Measurements from ENCODE around the gene REV3L.

The REV3L gene

DNA sequence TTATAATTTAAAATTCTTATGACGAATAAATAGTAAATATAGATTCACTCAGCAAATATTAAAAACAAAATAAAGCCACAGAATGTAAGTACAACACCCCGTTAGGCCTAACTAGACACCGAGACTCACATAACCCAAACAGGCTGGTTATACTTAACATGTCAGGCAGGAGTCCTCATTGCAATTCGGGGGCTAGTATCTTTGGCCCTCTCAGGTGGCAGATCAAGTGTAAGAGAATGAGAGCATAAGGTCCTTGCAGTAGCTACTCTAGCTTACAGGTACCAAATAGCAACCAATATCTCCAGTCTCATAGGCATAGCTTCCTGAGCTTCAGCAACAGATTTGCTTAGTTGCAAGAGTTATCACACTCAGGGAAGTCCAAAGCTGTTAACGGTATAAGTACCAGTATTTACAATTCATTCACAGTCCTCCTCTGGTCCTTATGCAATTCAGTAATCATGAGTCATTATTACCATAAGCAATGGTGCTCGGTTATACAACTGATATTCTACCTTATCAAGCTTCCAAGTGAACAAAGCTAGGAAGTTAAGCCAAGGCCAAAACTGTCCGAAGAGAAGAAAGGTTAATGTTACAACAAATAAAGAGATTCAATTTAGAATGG is 20.1 kb downstream of the REV3L start:
- no peaks in the 10 kb centered on the region for H3F3A ChIP-seq (ENCODE audit: control insufficient read depth, insufficient read depth)
- no peaks in the 10 kb centered on the region for H4K20me1 ChIP-seq (ENCODE audit: control insufficient read depth, insufficient read depth, low read depth, low read length)
- no peak overlapping the region for H3K4me2 ChIP-seq (ENCODE audit: low read length)
- no peaks in the 10 kb centered on the region for H3K27me3 ChIP-seq (ENCODE audit: control insufficient read depth, low read length)
- H3K4me3 ChIP-seq (ENCODE audit: low read length): no peak overlapping the region
- no peaks in the 10 kb centered on the region for H3K4me1 ChIP-seq (ENCODE audit: control insufficient read depth, low read length)
- peaks cover 20% of the 10 kb centered on the region; the same call in 1 of the 2 replicates for H3K9me3 ChIP-seq (ENCODE audit: control insufficient read depth, insufficient read depth, low read length)
- no peak for TF ChIP-seq EZH2phosphoT487 (IDR thresholded peaks at IDR 0.05; ENCODE audit: borderline replicate concordance, low read length)
- TF ChIP-seq, protein P1, sequence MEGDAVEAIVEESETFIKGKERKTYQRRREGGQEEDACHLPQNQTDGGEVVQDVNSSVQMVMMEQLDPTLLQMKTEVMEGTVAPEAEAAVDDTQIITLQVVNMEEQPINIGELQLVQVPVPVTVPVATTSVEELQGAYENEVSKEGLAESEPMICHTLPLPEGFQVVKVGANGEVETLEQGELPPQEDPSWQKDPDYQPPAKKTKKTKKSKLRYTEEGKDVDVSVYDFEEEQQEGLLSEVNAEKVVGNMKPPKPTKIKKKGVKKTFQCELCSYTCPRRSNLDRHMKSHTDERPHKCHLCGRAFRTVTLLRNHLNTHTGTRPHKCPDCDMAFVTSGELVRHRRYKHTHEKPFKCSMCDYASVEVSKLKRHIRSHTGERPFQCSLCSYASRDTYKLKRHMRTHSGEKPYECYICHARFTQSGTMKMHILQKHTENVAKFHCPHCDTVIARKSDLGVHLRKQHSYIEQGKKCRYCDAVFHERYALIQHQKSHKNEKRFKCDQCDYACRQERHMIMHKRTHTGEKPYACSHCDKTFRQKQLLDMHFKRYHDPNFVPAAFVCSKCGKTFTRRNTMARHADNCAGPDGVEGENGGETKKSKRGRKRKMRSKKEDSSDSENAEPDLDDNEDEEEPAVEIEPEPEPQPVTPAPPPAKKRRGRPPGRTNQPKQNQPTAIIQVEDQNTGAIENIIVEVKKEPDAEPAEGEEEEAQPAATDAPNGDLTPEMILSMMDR (IDR thresholded peaks at IDR 0.05; ENCODE audit: low read depth, low read length, poor library complexity, severe bottlenecking): no peak
- H3K27ac ChIP-seq (ENCODE audit: low read depth, low read length): no peak overlapping the region
- peaks cover 92% of the 10 kb centered on the region for H3K79me2 ChIP-seq (ENCODE audit: control insufficient read depth, low read length)
- no peaks in the 10 kb centered on the region for H3K9me2 ChIP-seq (replicated peaks; ENCODE audit: control insufficient read depth, low read length)
- H3K36me3 ChIP-seq (ENCODE audit: control insufficient read depth, low read length): peaks cover 54% of the 10 kb centered on the region

DNA sequence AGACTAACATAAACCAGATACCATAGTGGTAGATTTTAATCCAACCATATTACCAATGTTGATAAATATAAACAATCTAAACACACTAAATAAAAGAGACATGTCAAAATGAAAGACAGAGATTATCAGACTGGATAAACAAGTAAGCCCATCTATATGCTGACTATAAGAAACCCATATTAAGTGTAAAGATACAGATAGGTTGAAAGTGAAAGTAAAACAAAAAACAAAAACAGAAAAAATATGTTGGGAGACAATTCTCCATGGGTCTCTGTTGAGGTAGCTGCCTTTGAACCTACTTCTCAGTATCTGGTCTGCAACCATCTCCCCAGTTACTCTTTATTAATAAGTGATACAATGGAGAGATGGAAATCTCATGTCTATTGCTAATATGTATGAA is 21.2 kb downstream of the REV3L start:
- H3K9me3 ChIP-seq (ENCODE audit: control insufficient read depth, insufficient read depth, low read length): peaks cover 20% of the 10 kb centered on the region; the same call in 1 of the 2 replicates
- H4K20me1 ChIP-seq (ENCODE audit: control insufficient read depth, insufficient read depth, low read depth, low read length): no peaks in the 10 kb centered on the region
- H3K36me3 ChIP-seq (ENCODE audit: control insufficient read depth, low read length): peaks cover 50% of the 10 kb centered on the region
- H3K4me2 ChIP-seq (ENCODE audit: low read length): no peak overlapping the region
- no peaks in the 10 kb centered on the region for H3K4me1 ChIP-seq (ENCODE audit: control insufficient read depth, low read length)
- TF ChIP-seq, protein P1 (IDR thresholded peaks at IDR 0.05; ENCODE audit: low read depth, low read length, poor library complexity, severe bottlenecking): no peak
- no peak for TF ChIP-seq EZH2phosphoT487 (IDR thresholded peaks at IDR 0.05; ENCODE audit: borderline replicate concordance, low read length)
- H3K4me3 ChIP-seq (ENCODE audit: low read length): no peak overlapping the region
- no peaks in the 10 kb centered on the region for H3F3A ChIP-seq (ENCODE audit: control insufficient read depth, insufficient read depth)
- H3K27ac ChIP-seq (ENCODE audit: low read depth, low read length): no peak overlapping the region
- no peaks in the 10 kb centered on the region for H3K27me3 ChIP-seq (ENCODE audit: control insufficient read depth, low read length)
- H3K79me2 ChIP-seq (ENCODE audit: control insufficient read depth, low read length): peaks cover 92% of the 10 kb centered on the region
- H3K9me2 ChIP-seq (replicated peaks; ENCODE audit: control insufficient read depth, low read length): no peaks in the 10 kb centered on the region

DNA sequence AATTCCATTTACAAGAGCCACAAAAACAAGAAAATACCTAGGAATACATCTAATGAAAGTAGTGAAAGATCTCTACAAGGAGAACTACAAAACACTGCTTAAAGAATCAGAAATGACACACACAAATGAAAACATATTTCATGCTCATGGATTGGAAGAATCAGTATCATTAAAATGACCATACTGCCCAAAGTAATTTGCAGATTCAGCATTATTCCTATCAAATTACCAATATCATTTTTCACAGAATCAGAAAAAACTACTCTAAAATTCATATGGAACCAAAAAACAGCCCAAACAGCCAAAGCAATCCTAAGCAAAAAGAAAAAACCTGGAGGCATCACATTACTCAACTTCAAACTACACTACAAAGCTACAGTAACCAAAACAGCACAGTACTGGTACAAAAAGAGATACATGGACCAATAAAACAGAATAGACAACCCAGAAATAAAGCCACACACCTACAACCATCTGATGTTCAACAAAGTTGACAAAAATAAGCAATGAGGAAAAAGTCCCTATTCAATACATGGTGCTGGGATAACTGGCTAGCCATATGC is 24.3 kb downstream of the REV3L start:
- Histone ChIP-seq H3K79me2 (ENCODE audit: control insufficient read depth, low read length) (peaks cover 96% of the 10 kb centered on the region), H3K9me2 (replicated peaks; ENCODE audit: control insufficient read depth, low read length) (no peaks in the 10 kb centered on the region)

More for the DNA sequence above, 24.3 kb downstream of the REV3L start:
- Histone ChIP-seq H3K4me3 (ENCODE audit: low read length) (no peak overlapping the region), H3K27ac (ENCODE audit: low read depth, low read length) (no peak overlapping the region), H3K4me1 (ENCODE audit: control insufficient read depth, low read length) (no peaks in the 10 kb centered on the region), H4K20me1 (ENCODE audit: control insufficient read depth, insufficient read depth, low read depth, low read length) (peaks cover 3% of the 10 kb centered on the region; the same call in 1 of the 2 replicates), H3K27me3 (ENCODE audit: control insufficient read depth, low read length) (no peaks in the 10 kb centered on the region), H3K36me3 (ENCODE audit: control insufficient read depth, low read length) (peaks cover 62% of the 10 kb centered on the region), H3K9me3 (ENCODE audit: control insufficient read depth, insufficient read depth, low read length) (peaks cover 20% of the 10 kb centered on the region; the same call in 1 of the 2 replicates), H3F3A (ENCODE audit: control insufficient read depth, insufficient read depth) (no peaks in the 10 kb centered on the region), H3K4me2 (ENCODE audit: low read length) (no peak overlapping the region)
- TF ChIP-seq, protein P1 (IDR thresholded peaks at IDR 0.05; ENCODE audit: low read depth, low read length, poor library complexity, severe bottlenecking): no peak
- no peak for TF ChIP-seq EZH2phosphoT487 (IDR thresholded peaks at IDR 0.05; ENCODE audit: borderline replicate concordance, low read length)
